ENCODE measurements around the gene ING2. TPM values are rescaled to one million over a fixed set of nuclear protein-coding genes. Genes with fewer than 3 reads are reported as not detected.
"Not testable (repeated sequence)": the region's sequence is repeated elsewhere in the genome, so short reads cannot be mapped to it uniquely, and the experiment has no call there.

ING2 gene
- total RNA-seq, 4 donors from 2014 or later: 8.1 to 19.3 (median 16.6) TPM

DNA sequence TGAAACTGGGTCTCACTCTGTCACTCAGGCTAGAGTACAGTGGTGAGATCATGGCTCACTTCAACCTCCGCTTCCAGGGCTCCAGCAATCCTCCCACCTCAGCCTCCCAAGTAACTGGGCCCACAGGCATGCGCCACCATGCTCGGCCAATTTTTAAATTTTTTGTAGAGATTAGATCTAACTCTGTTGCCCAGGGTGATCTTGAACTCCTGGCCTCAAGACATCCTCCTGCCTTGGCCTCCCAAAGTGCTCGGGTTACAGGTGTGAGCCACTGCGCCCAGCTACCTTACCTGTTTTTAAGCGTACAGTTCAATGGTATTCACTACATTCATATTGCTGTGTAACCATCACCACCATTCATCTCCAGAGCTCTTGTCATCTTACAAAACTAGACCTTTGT lies 41.5 kb downstream of the ING2 start:
- Histone ChIP-seq H3K27me3 (peaks cover 0 to 3% (median 0%) of the 10 kb centered on the region in 4 donors), H3K27ac (no peak overlapping the region), H3K4me3 (no peak overlapping the region), H3K36me3 (no peaks in the 10 kb centered on the region), H3K4me1 (peaks cover 0 to 16% (median 4%) of the 10 kb centered on the region in 3 donors), H3K9me3 (peaks cover 0 to 13% (median 0%) of the 10 kb centered on the region in 3 donors)
- DNase-seq: no peak
- TF ChIP-seq, protein P1, sequence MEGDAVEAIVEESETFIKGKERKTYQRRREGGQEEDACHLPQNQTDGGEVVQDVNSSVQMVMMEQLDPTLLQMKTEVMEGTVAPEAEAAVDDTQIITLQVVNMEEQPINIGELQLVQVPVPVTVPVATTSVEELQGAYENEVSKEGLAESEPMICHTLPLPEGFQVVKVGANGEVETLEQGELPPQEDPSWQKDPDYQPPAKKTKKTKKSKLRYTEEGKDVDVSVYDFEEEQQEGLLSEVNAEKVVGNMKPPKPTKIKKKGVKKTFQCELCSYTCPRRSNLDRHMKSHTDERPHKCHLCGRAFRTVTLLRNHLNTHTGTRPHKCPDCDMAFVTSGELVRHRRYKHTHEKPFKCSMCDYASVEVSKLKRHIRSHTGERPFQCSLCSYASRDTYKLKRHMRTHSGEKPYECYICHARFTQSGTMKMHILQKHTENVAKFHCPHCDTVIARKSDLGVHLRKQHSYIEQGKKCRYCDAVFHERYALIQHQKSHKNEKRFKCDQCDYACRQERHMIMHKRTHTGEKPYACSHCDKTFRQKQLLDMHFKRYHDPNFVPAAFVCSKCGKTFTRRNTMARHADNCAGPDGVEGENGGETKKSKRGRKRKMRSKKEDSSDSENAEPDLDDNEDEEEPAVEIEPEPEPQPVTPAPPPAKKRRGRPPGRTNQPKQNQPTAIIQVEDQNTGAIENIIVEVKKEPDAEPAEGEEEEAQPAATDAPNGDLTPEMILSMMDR (IDR thresholded peaks at IDR 0.05): no peak
- no peak for TF ChIP-seq POLR2A (IDR thresholded peaks at IDR 0.05)
- 95 to 97% methylated on average over 6 of the region's 6 CpGs for WGBS, 2 donors
- intact Hi-C loops (cut with DNase I): no loop called here

DNA sequence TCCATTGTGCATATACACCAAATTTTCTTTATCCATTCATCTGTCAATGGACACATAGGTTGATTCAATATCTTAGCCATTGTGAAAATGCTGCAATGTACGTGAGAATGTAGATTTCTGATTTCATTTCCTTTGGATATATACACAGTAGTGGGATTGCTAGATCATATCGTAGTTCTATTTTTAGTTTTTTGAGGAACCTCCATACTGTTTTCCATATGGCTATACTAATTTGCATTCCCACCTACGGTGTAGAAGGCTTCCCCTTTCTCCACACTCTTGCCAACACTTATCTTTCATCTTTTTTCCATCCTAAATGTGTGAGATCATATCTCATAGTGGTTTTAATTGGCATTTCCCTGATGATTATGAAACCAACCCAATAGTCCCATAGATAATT lies 43.4 kb downstream of the ING2 start:
- DNase-seq: no peak
- WGBS, 2 donors: 76 to 90% methylated on average over 3 of the region's 3 CpGs
- Histone ChIP-seq H3K27me3 (peaks cover 0 to 7% (median 0%) of the 10 kb centered on the region in 4 donors), H3K9me3 (peaks cover 0 to 13% (median 0%) of the 10 kb centered on the region in 3 donors), H3K27ac (no peak overlapping the region), H3K4me3 (no peak overlapping the region), H3K36me3 (no peaks in the 10 kb centered on the region), H3K4me1 (peaks cover 0 to 4% (median 0%) of the 10 kb centered on the region in 3 donors)
- intact Hi-C loops (cut with DNase I): no loop called here
- TF ChIP-seq POLR2A (IDR thresholded peaks at IDR 0.05): no peak
- TF ChIP-seq, protein P1 (IDR thresholded peaks at IDR 0.05): no peak

DNA sequence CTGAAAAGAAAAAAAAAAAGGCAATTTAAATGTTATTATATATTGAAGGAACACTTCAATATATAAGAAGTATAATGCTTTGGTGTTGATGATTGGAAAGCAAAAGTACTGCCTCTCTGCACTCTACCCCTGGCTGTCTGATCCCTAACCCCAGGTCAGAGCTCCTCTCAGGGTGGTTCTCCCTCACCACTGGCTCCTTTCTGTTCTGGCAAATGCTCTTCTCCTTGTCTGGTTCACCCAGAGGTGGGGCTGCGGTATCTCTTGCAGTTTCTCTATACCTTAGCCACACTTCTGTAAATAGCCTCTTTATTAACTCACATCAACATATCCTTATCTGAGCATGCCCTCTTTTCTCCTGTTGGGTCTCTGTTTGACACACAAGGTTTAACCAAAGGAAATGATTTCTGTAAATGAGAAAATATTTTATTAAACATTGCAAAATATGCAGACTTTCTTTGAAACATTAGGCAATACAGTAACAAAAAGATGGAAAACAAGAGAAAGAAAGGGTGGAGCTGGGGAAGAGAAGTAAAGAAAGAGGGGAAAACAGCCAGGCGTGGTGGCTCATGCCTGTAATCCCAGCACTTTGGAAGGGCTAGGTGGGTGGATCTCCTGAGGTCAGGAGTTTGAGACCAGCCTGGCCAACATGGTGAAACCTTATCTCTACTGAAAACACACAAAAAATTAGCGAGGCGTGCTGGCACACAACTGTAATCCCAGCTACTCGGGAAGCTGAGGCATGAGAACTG lies 45.7 kb downstream of the ING2 start:
- Histone ChIP-seq H3K27ac (no peak overlapping the region), H3K9me3 (no peaks in the 10 kb centered on the region), H3K27me3 (peaks cover 0 to 7% (median 0%) of the 10 kb centered on the region in 4 donors), H3K4me1 (no peaks in the 10 kb centered on the region), H3K36me3 (no peaks in the 10 kb centered on the region), H3K4me3 (no peak overlapping the region)
- intact Hi-C loops (cut with DNase I): no loop called here
- DNase-seq: no peak
- WGBS, 2 donors: 67 to 78% methylated on average over 5 of the region's 5 CpGs
- TF ChIP-seq, protein P1 (IDR thresholded peaks at IDR 0.05): no peak
- TF ChIP-seq POLR2A (IDR thresholded peaks at IDR 0.05): no peak

DNA sequence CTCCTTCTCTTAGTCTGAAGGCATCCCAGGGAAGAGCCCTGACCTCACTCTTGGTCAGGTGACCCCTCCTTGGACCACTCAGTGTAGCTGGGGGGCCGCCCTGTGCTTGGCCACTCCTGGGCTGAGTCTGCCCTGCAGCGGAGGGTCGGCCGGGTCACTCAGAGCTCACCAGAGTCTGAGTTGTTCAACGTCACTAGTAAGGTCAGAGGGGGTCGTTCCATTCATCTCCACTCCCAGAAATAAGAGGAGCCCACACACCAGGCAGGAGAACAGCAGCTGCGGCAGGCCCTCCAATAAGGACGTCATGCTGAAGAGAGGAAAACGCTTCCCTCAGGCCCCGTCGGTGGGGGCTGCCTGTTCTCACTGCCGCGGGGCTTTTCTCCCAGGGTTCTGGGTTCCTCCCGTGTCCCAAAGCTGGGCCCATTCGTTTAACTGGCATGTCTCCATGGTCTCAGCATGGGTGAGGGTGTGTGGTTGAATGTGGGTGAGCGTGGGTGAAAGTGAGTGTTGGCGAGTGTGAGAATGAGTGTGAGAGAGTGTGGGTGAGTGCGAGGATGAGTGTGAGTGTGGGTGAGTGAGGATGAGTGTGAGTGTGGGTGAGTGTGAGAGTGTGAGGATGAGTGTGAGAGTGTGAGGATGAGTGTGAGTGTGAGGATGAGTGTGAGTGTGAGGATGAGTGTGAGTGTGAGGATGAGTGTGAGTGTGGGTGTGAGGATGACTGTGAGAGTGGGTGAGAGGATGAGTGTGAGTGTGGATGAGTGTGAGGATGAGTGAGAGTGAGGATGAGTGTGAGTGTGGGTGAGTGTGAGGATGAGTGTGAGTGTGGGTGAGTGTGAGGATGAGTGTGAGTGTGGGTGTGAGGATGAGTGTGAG lies 47.7 kb downstream of the ING2 start:
- Histone ChIP-seq H3K4me3 (no peak overlapping the region), H3K27ac (no peak overlapping the region), H3K27me3 (peaks cover 0 to 11% (median 0%) of the 10 kb centered on the region in 4 donors), H3K9me3 (no peaks in the 10 kb centered on the region), H3K36me3 (no peaks in the 10 kb centered on the region), H3K4me1 (no peaks in the 10 kb centered on the region)
- intact Hi-C loops (cut with DNase I): no loop called here
- no peak for DNase-seq
- WGBS, 2 donors: 88 to 89% methylated on average over 7 to 12 of the region's 18 CpGs
- no peak for TF ChIP-seq POLR2A (IDR thresholded peaks at IDR 0.05)
- TF ChIP-seq, protein P1 (IDR thresholded peaks at IDR 0.05): no peak

DNA sequence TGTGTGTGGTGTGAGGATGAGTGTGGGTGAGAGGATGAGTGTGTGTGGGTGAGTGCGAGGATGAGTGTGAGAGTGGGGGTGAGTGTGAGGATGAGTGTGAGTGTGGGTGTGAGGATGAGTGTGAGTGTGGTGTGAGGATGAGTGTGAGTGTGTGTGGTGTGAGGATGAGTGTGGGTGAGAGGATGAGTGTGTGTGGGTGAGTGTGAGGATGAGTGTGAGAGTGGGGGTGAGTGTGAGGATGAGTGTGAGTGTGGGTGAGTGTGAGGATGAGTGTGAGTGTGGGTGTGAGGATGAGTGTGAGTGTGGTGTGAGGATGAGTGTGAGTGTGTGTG lies 48.3 kb downstream of the ING2 start:
- H3K27ac ChIP-seq; H3K36me3 ChIP-seq; H3K9me3 ChIP-seq; intact Hi-C loops (cut with DNase I); H3K4me3 ChIP-seq; H3K4me1 ChIP-seq; DNase-seq: not testable (repeated sequence)
- peaks cover 0 to 11% (median 0%) of the 10 kb centered on the region in 4 donors for H3K27me3 ChIP-seq
- WGBS, 2 donors: no CpG with 5 or more reads among the region's 1 CpG
